Bronchial epithelial cell (primary cell): ENCODE results near the gene TMEM81. TPM values are rescaled to one million over a fixed set of nuclear protein-coding genes. Genes with fewer than 3 reads are reported as not detected.

Source experiments
- DNase-seq: peaks from one replicate; pipeline ENCODE4 v3.0.0-alpha.2; 2010; ENCODE audit warnings: low read depth
- FAIRE-seq: peaks from 2 replicates; lab custom pipeline; 2011; peaks lifted over from hg19 to GRCh38; lab: Jason Lieb, UNC
- H3K27me3 ChIP-seq: 2 replicates; pipeline ENCODE4 v1.5.1; 2011; ENCODE audit warnings: low read length; ENCODE audit not compliant: control insufficient read depth, insufficient read depth
- H3K36me3 ChIP-seq: 2 replicates; pipeline ENCODE4 v1.5.1; 2011; ENCODE audit warnings: low read length; ENCODE audit not compliant: control insufficient read depth, insufficient read depth
- H3K4me3 ChIP-seq: 2 replicates; pipeline ENCODE4 v1.5.1; 2011; ENCODE audit warnings: mild to moderate bottlenecking, low read depth, low read length, control low read depth
- CTCF ChIP-seq: IDR thresholded peaks from 2 replicates; pipeline ENCODE4 v1.5.1; 2011; ENCODE audit warnings: mild to moderate bottlenecking, moderate library complexity, low read length, control low read depth, inconsistent platforms; ENCODE audit not compliant: insufficient read depth, severe bottlenecking
- total RNA-seq: library from RNA; depleted of rRNA; stranded (reverse); fragments of >200 nt; gene quantifications from 2 replicates; pipeline ENCODE4 v1.2.1, GENCODE V29; 2014

Gene TMEM81
- total RNA-seq, 1 donor from 2014 or later = 1.6 TPM

- no peak for TF ChIP-seq CTCF
- H3K27me3 ChIP-seq = peaks cover 3% of the 10 kb centered on the region
- DNase-seq (no peak), FAIRE-seq (no peak)
- no peak overlapping the region for H3K4me3 ChIP-seq
- no peaks in the 10 kb centered on the region for H3K36me3 ChIP-seq
These were observed 16.3 kb downstream of the TMEM81 start for GRCh38 chr1:205068001-205068400.

- Histone ChIP-seq H3K27me3 (peaks cover 4% of the 10 kb centered on the region), H3K4me3 (no peak overlapping the region), H3K36me3 (no peaks in the 10 kb centered on the region)
- no peak for DNase-seq
- FAIRE-seq = no peak
- no peak for TF ChIP-seq CTCF
These were observed 17.2 kb downstream of the TMEM81 start for GRCh38 chr1:205067031-205067430.

- FAIRE-seq (no peak), DNase-seq (no peak)
- Histone ChIP-seq H3K36me3 (no peaks in the 10 kb centered on the region), H3K4me3 (no peak overlapping the region), H3K27me3 (peaks cover 4% of the 10 kb centered on the region)
- peak; percentile 41 for TF ChIP-seq CTCF
These were observed 18.0 kb downstream of the TMEM81 start for GRCh38 chr1:205066141-205066818.

GRCh38 chr1:205065666-205066065 lies 18.6 kb downstream of the TMEM81 start:
- DNase-seq (no peak), FAIRE-seq (no peak)
- no peak for TF ChIP-seq CTCF
- no peaks in the 10 kb centered on the region for H3K36me3 ChIP-seq
- no peak overlapping the region for H3K4me3 ChIP-seq
- peaks cover 4% of the 10 kb centered on the region for H3K27me3 ChIP-seq

GRCh38 chr1:205064741-205065316 lies 19.4 kb downstream of the TMEM81 start:
- Histone ChIP-seq H3K36me3 (no peaks in the 10 kb centered on the region), H3K27me3 (peaks cover 4% of the 10 kb centered on the region), H3K4me3 (no peak overlapping the region)
- no peak for FAIRE-seq
- no peak for TF ChIP-seq CTCF
- DNase-seq = no peak

- no peak overlapping the region for H3K4me3 ChIP-seq
- FAIRE-seq (no peak), DNase-seq (no peak)
- H3K27me3 ChIP-seq = peaks cover 4% of the 10 kb centered on the region
- H3K36me3 ChIP-seq = no peaks in the 10 kb centered on the region
- no peak for TF ChIP-seq CTCF
These were observed 20.0 kb downstream of the TMEM81 start for GRCh38 chr1:205064301-205064700.
